Endothelial cell of umbilical vein (primary cell): ENCODE measurements around the gene DDX46. TPM values are rescaled to one million over a fixed set of nuclear protein-coding genes. Genes with fewer than 3 reads are reported as not detected.

ENCODE experiments used
- BruUV-seq: library from RNA; stranded (reverse); fragments of 400-500 nt; replicated peaks from 2 replicates; lab custom pipeline; 2021; lab: Mats Ljungman, UMichigan
- CTCF ChIA-PET: fragments of 300-600, 350-600 bp; sonication (Branson Sonifier 250); formaldehyde crosslinking; loops from one replicate; lab custom pipeline; 2021; ENCODE audit warnings: antibody characterized with exemption, inconsistent platforms; lab: Charles Lee
- POLR2A ChIA-PET: fragments of 300-600, 350-600 bp; sonication (Branson Sonifier 250); formaldehyde crosslinking; loops from one replicate; lab custom pipeline; 2021; ENCODE audit warnings: antibody characterized with exemption, inconsistent platforms; lab: Charles Lee
- DNase-seq: peaks from one replicate; pipeline ENCODE4 v3.0.0-alpha.2; 2011; ENCODE audit warnings: low read depth, low spot score
- FAIRE-seq: peaks from 2 replicates; lab custom pipeline; 2011; peaks lifted over from hg19 to GRCh38; lab: Jason Lieb, UNC
- H2AFZ ChIP-seq: 2 replicates; pipeline ENCODE4 v1.6.0; 2012; ENCODE audit warnings: low read depth, low read length, control low read depth, inconsistent platforms
- H3K27ac ChIP-seq: 2 replicates; pipeline ENCODE4 v1.5.1; 2011; ENCODE audit warnings: low read depth, mild to moderate bottlenecking, control low read depth, low read length, moderate library complexity; ENCODE audit not compliant: insufficient read depth
- H3K27me3 ChIP-seq, 2 experiments: 2 replicates each; pipeline versions ENCODE4 v1.6.0 to v1.6.1; 2011; ENCODE audit warnings: low read length in 2 of 2, mixed read lengths in 1 of 2; ENCODE audit not compliant: control insufficient read depth in 2 of 2, insufficient read depth in 2 of 2
- H3K36me3 ChIP-seq, 2 experiments: 2 replicates in 1 of 2; 3 replicates in 1 of 2; pipeline ENCODE4 v1.5.1; 2011; ENCODE audit warnings: low read length in 2 of 2, mild to moderate bottlenecking in 1 of 2, moderate library complexity in 1 of 2; ENCODE audit not compliant: control insufficient read depth in 2 of 2, insufficient read depth in 2 of 2; ENCODE audit errors: extremely low read depth in 1 of 2
- H3K4me1 ChIP-seq: 3 replicates; pipeline ENCODE4 v1.5.1; 2011; ENCODE audit warnings: mild to moderate bottlenecking, low read length; ENCODE audit not compliant: control insufficient read depth, insufficient read depth; ENCODE audit errors: extremely low read depth
- H3K4me2 ChIP-seq: 2 replicates; pipeline ENCODE4 v1.6.1; 2011; ENCODE audit warnings: low read length, control low read depth, mixed read lengths; ENCODE audit not compliant: insufficient read depth
- H3K4me3 ChIP-seq, 3 experiments: fragments of 200-600 bp in 1 of 3; sonication (generic), shearing (Covaris generic) in 1 of 3; replicated peaks in 1 of 3; 2 replicates each; pipeline ENCODE4 v1.5.1; 2011 to 2016; ENCODE audit warnings: control low read depth in 3 of 3, low read length in 3 of 3, mild to moderate bottlenecking in 2 of 3, inconsistent platforms in 1 of 3, low read depth in 1 of 3, moderate library complexity in 1 of 3; ENCODE audit not compliant: insufficient read depth in 1 of 3
- H3K79me2 ChIP-seq: 2 replicates; pipeline ENCODE4 v1.6.0; 2012; ENCODE audit warnings: low read length, inconsistent platforms; ENCODE audit not compliant: control insufficient read depth, insufficient read depth
- H3K9ac ChIP-seq: replicated peaks from 2 replicates; pipeline ENCODE3; 2011; ENCODE audit warnings: low read length, control low read depth; ENCODE audit not compliant: insufficient read depth; ENCODE audit errors: extremely low read depth
- H3K9me1 ChIP-seq: replicated peaks from 3 replicates; pipeline ENCODE4 v1.6.0; 2011; ENCODE audit warnings: mild to moderate bottlenecking, low read length; ENCODE audit not compliant: control insufficient read depth, insufficient read depth; ENCODE audit errors: extremely low read depth
- H3K9me3 ChIP-seq: replicated peaks from 2 replicates; pipeline ENCODE4 v1.5.1; 2012; ENCODE audit warnings: low read length, inconsistent platforms; ENCODE audit not compliant: control insufficient read depth, insufficient read depth
- H4K20me1 ChIP-seq: replicated peaks from 2 replicates; pipeline ENCODE3; 2011; ENCODE audit warnings: mild to moderate bottlenecking, low read length; ENCODE audit not compliant: control insufficient read depth, insufficient read depth; ENCODE audit errors: extremely low read depth
- CTCF ChIP-seq, 2 donors: IDR thresholded peaks; 1 replicate in 1 of 2; 2 replicates in 1 of 2; pipeline ENCODE4 v1.5.1; 2011; ENCODE audit warnings: low read length in 2 of 2, mild to moderate bottlenecking in 2 of 2, moderate library complexity in 2 of 2, control low read depth in 1 of 2, inconsistent platforms in 1 of 2, low read depth in 1 of 2; ENCODE audit not compliant: insufficient read depth in 1 of 2; ENCODE audit errors: extremely low read depth in 1 of 2
- EZH2 ChIP-seq: IDR thresholded peaks from 2 replicates; pipeline ENCODE4 v1.6.1; 2012; ENCODE audit warnings: borderline replicate concordance, low read depth, mild to moderate bottlenecking, moderate library complexity, low read length, inconsistent platforms; ENCODE audit not compliant: severe bottlenecking
- FOS ChIP-seq: IDR thresholded peaks from 2 replicates; pipeline ENCODE4 v1.6.1; 2011; ENCODE audit warnings: mild to moderate bottlenecking, low read length, moderate library complexity, borderline replicate concordance; ENCODE audit not compliant: insufficient read depth
- GATA2 ChIP-seq: IDR thresholded peaks from 2 replicates; pipeline ENCODE4 v1.7.0; 2011; ENCODE audit warnings: low read depth, mild to moderate bottlenecking, moderate library complexity, mixed read lengths, low read length; ENCODE audit not compliant: insufficient read length, insufficient read depth
- JUN ChIP-seq: IDR thresholded peaks from 2 replicates; pipeline ENCODE4 v1.6.1; 2011; ENCODE audit warnings: borderline replicate concordance, low read depth; ENCODE audit not compliant: insufficient read length, insufficient read depth
- MAX ChIP-seq: IDR thresholded peaks from 2 replicates; pipeline ENCODE4 v1.6.1; 2011; ENCODE audit not compliant: insufficient read depth, insufficient read length
- MYC ChIP-seq: IDR thresholded peaks from one replicate; pipeline ENCODE4 v1.6.1; 2011; ENCODE audit warnings: mild to moderate bottlenecking, low read depth, low read length
- POLR2A ChIP-seq: IDR thresholded peaks from 2 replicates; pipeline ENCODE4 v1.6.1; 2012; ENCODE audit warnings: low read depth, mild to moderate bottlenecking, control low read depth, low read length
- POLR2AphosphoS5 ChIP-seq: IDR thresholded peaks from 2 replicates; pipeline ENCODE4 v1.6.1; 2012; ENCODE audit warnings: low read depth, mild to moderate bottlenecking, control low read depth, low read length, moderate library complexity; ENCODE audit not compliant: insufficient read depth
- dilution Hi-C: fragments of 300-500 bp; cut with MboI; formaldehyde crosslinking; loops from one replicate; pipeline ENCODE4 v1.15.0; 2019; ENCODE audit warnings: low sequenced_read_pairs; ENCODE audit not compliant: extremely low pct_ligation_motif_present
- intact Hi-C: fragments of 100-400 bp; cut with micrococcal nuclease; formaldehyde crosslinking; loops from one replicate; pipeline ENCODE4 v1.10.0; 2022
- polyA plus RNA-seq, 4 experiments: library from polyadenylated mRNA; depleted of rRNA in 3 of 4; stranded (reverse) in 3 of 4; unstranded in 1 of 4; fragments of >200 nt; gene quantifications; 2 replicates each; pipeline versions ENCODE4 v1.2.1 to v1.2.3, GENCODE V29; 2011 to 2012; ENCODE audit warnings: missing spikeins in 1 of 4
- total RNA-seq: library from RNA; stranded (reverse); gene quantifications from 2 replicates; pipeline ENCODE4 v1.2.3, GENCODE V29; 2021

The DDX46 gene
- total and polyA plus RNA-seq, 2 donors (not counting 3 experiments of a cell fraction or from before 2014, with no cell fraction given): 16.0 to 65.2 TPM

- Histone ChIP-seq H3K9ac (no peak overlapping the region), H3K4me2 (no peak overlapping the region), H3K4me1 (no peaks in the 10 kb centered on the region), H4K20me1 (no peaks in the 10 kb centered on the region), H3K36me3 (peaks cover 14 to 26% of the 10 kb centered on the region in 2 experiments), H3K79me2 (no peaks in the 10 kb centered on the region), H3K9me1 (no peaks in the 10 kb centered on the region), H2AFZ (no peak overlapping the region), H3K27ac (no peak overlapping the region), H3K9me3 (no peaks in the 10 kb centered on the region), H3K4me3 (no peak overlapping the region), H3K27me3 (no peaks in the 10 kb centered on the region)
- FAIRE-seq: no peak
- peak; percentile 7 for DNase-seq
- no TSS peak for BruUV-seq
- intact Hi-C loops: no loop called here
- no peak for TF ChIP-seq FOS
- no peak for TF ChIP-seq JUN
- TF ChIP-seq CTCF (IDR thresholded peaks at IDR 0.05; ENCODE audit: extremely low read depth in 1 of 2, insufficient read depth in 1 of 2, low read depth in 1 of 2, low read length in 2 of 2): no peak
- TF ChIP-seq MYC: no peak
- no peak for TF ChIP-seq EZH2
- no peak for TF ChIP-seq POLR2A
- TF ChIP-seq GATA2: no peak
- no peak for TF ChIP-seq MAX
- TF ChIP-seq POLR2AphosphoS5: no peak
- POLR2A ChIA-PET: no interaction called here
- CTCF ChIA-PET: interaction anchor here (1.1 kb wide), 1 partner anchor 23 kb away, joined by 3 read pairs; no protein-coding TSS in a partner anchor
- dilution Hi-C loops: no loop called here
Observed at GRCh38 chr5:134794082-134794481, 35.5 kb downstream of the DDX46 start.
